Fibroblast of skin of right quadriceps (primary cell): Measurements from ENCODE around the gene PODXL2.
"Not testable (repeated sequence)": the region's sequence is repeated elsewhere in the genome, so short reads cannot be mapped to it uniquely, and the experiment has no call there.

Experiments used
- DNase-seq: peaks from one replicate; pipeline ENCODE4 v3.0.0-alpha.2; 2013

The PODXL2 gene

GRCh38 chr3:127628788-127629466, at the start of gene PODXL2:
Gene PODXL2, plus strand, starts transcription at chr3:127629185. Its CDS starts 35 bp downstream, at chr3:127629220.
- peak; percentile 49 for DNase-seq

- no peak for DNase-seq
These were observed 48.5 kb upstream of the PODXL2 start for GRCh38 chr3:127580327-127581060.

- DNase-seq, result no peak
These were observed 44.3 kb upstream of the PODXL2 start for GRCh38 chr3:127584734-127585133.

- no peak for DNase-seq
These were observed 43.7 kb upstream of the PODXL2 start for GRCh38 chr3:127585163-127585812.

GRCh38 chr3:127585813-127586413, 43.1 kb upstream of the PODXL2 start:
- DNase-seq, result no peak

GRCh38 chr3:127587876-127588275, 41.1 kb upstream of the PODXL2 start:
- no peak for DNase-seq

- peak; percentile 68 for DNase-seq
These were observed 40.0 kb upstream of the PODXL2 start for GRCh38 chr3:127588806-127589577.

- no peak for DNase-seq
These were observed 39.2 kb upstream of the PODXL2 start for GRCh38 chr3:127589600-127590281.

- no peak for DNase-seq
These were observed 38.7 kb upstream of the PODXL2 start for GRCh38 chr3:127590282-127590592.

GRCh38 chr3:127590593-127591465, 38.2 kb upstream of the PODXL2 start, which contains the start of gene TPRA1:
Gene TPRA1, minus strand, starts transcription at chr3:127590733. Its CDS starts 10,587 bp downstream, at chr3:127580146.
- DNase-seq, result peak; percentile 99

- no peak for DNase-seq
These were observed 35.8 kb upstream of the PODXL2 start for GRCh38 chr3:127593178-127593577.

- DNase-seq, result no peak
These were observed 33.7 kb upstream of the PODXL2 start for GRCh38 chr3:127595303-127595702.

- no peak for DNase-seq
These were observed 31.8 kb upstream of the PODXL2 start for GRCh38 chr3:127597020-127597771.

- no peak for DNase-seq
These were observed 30.0 kb upstream of the PODXL2 start for GRCh38 chr3:127598841-127599570.

GRCh38 chr3:127600749-127601456, 28.1 kb upstream of the PODXL2 start:
- no peak for DNase-seq

GRCh38 chr3:127604035-127604434, 24.9 kb upstream of the PODXL2 start:
- no peak for DNase-seq

GRCh38 chr3:127604546-127605165, 24.3 kb upstream of the PODXL2 start:
- no peak for DNase-seq

GRCh38 chr3:127605547-127605946, 23.4 kb upstream of the PODXL2 start:
- not testable (repeated sequence) for DNase-seq
